Ishikawa (cell line): ENCODE measurements around the gene GAK.

Experiments used
- CEBPB ChIP-seq: IDR thresholded peaks from 2 replicates; pipeline ENCODE4 v1.6.1; 2012
- CREB1 ChIP-seq: IDR thresholded peaks from 2 replicates; pipeline ENCODE4 v1.6.1; 2012; ENCODE audit warnings: low read depth
- EGR1 ChIP-seq: IDR thresholded peaks from 2 replicates; pipeline ENCODE4 v1.6.1; 2012
- FOXM1 ChIP-seq: IDR thresholded peaks from 2 replicates; pipeline ENCODE4 v1.6.1; 2012; ENCODE audit warnings: low read depth, borderline replicate concordance
- NFIC ChIP-seq: IDR thresholded peaks from 2 replicates; pipeline ENCODE4 v1.6.1; 2012
- RAD21 ChIP-seq: IDR thresholded peaks from 2 replicates; pipeline ENCODE4 v1.6.1; 2012; ENCODE audit warnings: low read depth
- TAF1 ChIP-seq: IDR thresholded peaks from 2 replicates; pipeline ENCODE4 v1.6.1; 2012; ENCODE audit warnings: low read depth, mild to moderate bottlenecking
- TCF12 ChIP-seq: IDR thresholded peaks from 2 replicates; pipeline ENCODE4 v1.6.1; 2012; ENCODE audit warnings: low read depth
- TEAD4 ChIP-seq: IDR thresholded peaks from 2 replicates; pipeline ENCODE4 v1.6.1; 2012
- YY1 ChIP-seq: IDR thresholded peaks from 2 replicates; pipeline ENCODE4 v1.6.1; 2012; ENCODE audit warnings: low read depth
- ZBTB7A ChIP-seq: IDR thresholded peaks from 2 replicates; pipeline ENCODE4 v1.6.1; 2012; ENCODE audit warnings: low read depth
- TF ChIP-seq, protein P1 (sequence below): IDR thresholded peaks from 2 replicates; pipeline ENCODE4 v1.6.1; 2012; ENCODE audit warnings: low read depth, mild to moderate bottlenecking
- TF ChIP-seq, protein P2 (sequence below): IDR thresholded peaks from 2 replicates; pipeline ENCODE4 v1.6.1; 2012
- TF ChIP-seq, protein P3 (sequence below): IDR thresholded peaks from 2 replicates; pipeline ENCODE4 v1.6.1; 2012

Gene GAK

DNA sequence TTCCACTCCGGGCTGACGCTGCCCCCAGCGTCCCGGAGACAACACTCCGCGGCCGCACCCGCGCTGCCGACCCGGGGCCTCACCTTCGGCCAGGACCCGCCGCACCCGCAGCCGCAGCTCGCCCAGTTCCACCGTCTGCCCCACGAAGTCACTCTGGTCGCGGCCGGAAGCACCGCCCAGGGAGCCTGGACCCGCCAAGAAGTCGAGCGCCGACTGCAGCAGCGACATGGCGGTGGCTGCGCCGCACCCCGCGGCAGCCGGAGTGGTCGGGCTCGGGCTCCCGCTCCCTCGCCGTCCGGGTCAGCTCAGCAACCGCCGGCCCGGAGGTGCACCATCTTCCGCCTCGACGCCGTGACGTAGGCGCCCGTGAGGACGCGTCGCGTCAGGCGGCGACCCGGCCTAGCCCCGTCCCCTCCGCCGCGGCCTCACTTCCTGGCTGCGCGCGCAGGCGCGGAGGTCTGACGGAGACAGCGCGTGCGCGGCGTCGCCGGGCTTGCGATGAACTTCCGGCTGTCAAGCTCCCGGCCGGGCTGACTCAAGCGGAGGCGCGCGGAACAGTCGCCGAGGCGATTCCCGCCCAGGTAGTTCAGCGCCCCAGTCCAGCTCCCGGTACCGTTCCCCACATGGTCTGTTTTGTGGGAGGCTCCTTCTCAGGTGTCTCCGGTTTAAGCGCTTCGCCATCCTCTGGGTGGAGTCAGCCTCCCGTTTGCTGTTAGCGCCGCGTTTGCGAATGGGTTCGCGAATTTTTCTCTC lies at the start of gene GAK, which contains the start of gene TMEM175:
TSS of gene GAK (minus strand) at position 357 of the 753 bp plus-strand sequence. CDS start at position 228, 129 bp downstream.
TSS of gene TMEM175 (plus strand) at position 501 of the 753 bp plus-strand sequence. CDS start 15,280 bp downstream, outside the sequence.
- TF ChIP-seq, protein P1, sequence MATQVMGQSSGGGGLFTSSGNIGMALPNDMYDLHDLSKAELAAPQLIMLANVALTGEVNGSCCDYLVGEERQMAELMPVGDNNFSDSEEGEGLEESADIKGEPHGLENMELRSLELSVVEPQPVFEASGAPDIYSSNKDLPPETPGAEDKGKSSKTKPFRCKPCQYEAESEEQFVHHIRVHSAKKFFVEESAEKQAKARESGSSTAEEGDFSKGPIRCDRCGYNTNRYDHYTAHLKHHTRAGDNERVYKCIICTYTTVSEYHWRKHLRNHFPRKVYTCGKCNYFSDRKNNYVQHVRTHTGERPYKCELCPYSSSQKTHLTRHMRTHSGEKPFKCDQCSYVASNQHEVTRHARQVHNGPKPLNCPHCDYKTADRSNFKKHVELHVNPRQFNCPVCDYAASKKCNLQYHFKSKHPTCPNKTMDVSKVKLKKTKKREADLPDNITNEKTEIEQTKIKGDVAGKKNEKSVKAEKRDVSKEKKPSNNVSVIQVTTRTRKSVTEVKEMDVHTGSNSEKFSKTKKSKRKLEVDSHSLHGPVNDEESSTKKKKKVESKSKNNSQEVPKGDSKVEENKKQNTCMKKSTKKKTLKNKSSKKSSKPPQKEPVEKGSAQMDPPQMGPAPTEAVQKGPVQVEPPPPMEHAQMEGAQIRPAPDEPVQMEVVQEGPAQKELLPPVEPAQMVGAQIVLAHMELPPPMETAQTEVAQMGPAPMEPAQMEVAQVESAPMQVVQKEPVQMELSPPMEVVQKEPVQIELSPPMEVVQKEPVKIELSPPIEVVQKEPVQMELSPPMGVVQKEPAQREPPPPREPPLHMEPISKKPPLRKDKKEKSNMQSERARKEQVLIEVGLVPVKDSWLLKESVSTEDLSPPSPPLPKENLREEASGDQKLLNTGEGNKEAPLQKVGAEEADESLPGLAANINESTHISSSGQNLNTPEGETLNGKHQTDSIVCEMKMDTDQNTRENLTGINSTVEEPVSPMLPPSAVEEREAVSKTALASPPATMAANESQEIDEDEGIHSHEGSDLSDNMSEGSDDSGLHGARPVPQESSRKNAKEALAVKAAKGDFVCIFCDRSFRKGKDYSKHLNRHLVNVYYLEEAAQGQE = no peak
- TF ChIP-seq YY1 = peak; percentile 68; the same call in 1 of the 2 replicates
- no peak for TF ChIP-seq FOXM1
- TF ChIP-seq, protein P2, sequence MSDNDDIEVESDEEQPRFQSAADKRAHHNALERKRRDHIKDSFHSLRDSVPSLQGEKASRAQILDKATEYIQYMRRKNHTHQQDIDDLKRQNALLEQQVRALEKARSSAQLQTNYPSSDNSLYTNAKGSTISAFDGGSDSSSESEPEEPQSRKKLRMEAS = peak; percentile 93
- TF ChIP-seq, protein P3, sequence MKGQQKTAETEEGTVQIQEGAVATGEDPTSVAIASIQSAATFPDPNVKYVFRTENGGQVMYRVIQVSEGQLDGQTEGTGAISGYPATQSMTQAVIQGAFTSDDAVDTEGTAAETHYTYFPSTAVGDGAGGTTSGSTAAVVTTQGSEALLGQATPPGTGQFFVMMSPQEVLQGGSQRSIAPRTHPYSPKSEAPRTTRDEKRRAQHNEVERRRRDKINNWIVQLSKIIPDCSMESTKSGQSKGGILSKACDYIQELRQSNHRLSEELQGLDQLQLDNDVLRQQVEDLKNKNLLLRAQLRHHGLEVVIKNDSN = no peak; the same call in 1 of the 2 replicates
- no peak for TF ChIP-seq NFIC
- peak; percentile 91 for TF ChIP-seq TAF1
- peak; percentile 88 for TF ChIP-seq CREB1

- TF ChIP-seq, protein P2 = no peak
- TF ChIP-seq ZBTB7A (no peak), TEAD4 (no peak), TCF12 (no peak), RAD21 (no peak), NFIC (no peak), EGR1 (no peak), CEBPB (no peak), TAF1 (no peak), FOXM1 (no peak), YY1 (no peak)
- TF ChIP-seq, protein P3 = no peak
- TF ChIP-seq, protein P1 = no peak
Observed at GRCh38 chr4:978957-979701, 47.0 kb upstream of the GAK start.

- no peak for TF ChIP-seq TCF12
- TF ChIP-seq EGR1 = no peak
- TF ChIP-seq TAF1 = no peak
- TF ChIP-seq, protein P1 = no peak
- TF ChIP-seq, protein P3 = no peak
- TF ChIP-seq CREB1 = no peak
- no peak for TF ChIP-seq ZBTB7A
- TF ChIP-seq CEBPB = no peak
Observed at GRCh38 chr4:974668-975067, 42.6 kb upstream of the GAK start.
